K562 (cell line): Measurements from ENCODE around the gene ANKRD13B. TPM values are rescaled to one million over a fixed set of nuclear protein-coding genes. Genes with fewer than 3 reads are reported as not detected.

Experiments
- ATAC-seq: fragments of 200-7000 bp; cut with Tn5 transposase; 3 replicates; pipeline ENCODE4 v1.9.1; 2020; ENCODE audit warnings: moderate library complexity
- BruUV-seq: library from RNA; stranded (reverse); fragments of 400-500 nt; replicated peaks from 2 replicates; lab custom pipeline; 2021; lab: Mats Ljungman, UMichigan
- CTCF ChIA-PET: fragments of 300-600 bp; formaldehyde crosslinking; extraction: SDS; loops from one replicate; lab custom pipeline; 2021; ENCODE audit warnings: low intra/inter-chr PET ratio; lab: Yijun Ruan, JAX
- POLR2A ChIA-PET: fragments of 300-600, 350-650 bp; sonication (Branson Sonifier 250); formaldehyde crosslinking; extraction: SDS; loops from one replicate; lab custom pipeline; 2021; ENCODE audit warnings: antibody characterized with exemption, inconsistent platforms; lab: Yijun Ruan, JAX
- DNase-seq, 4 experiments: peaks; one replicate each; pipeline versions ENCODE4 v3.0.0 to v3.0.0-alpha.2; 2011 to 2018; ENCODE audit warnings: low spot score in 3 of 4, mixed read lengths in 3 of 4; ENCODE audit errors: extremely low read depth in 1 of 4
- FAIRE-seq: peaks from 2 replicates; lab custom pipeline; 2011; peaks lifted over from hg19 to GRCh38; lab: Jason Lieb, UNC
- H2AFZ ChIP-seq: 2 replicates; pipeline ENCODE4 v1.6.0; 2011; ENCODE audit warnings: low read depth, low read length, control low read depth, inconsistent platforms
- H3K27ac ChIP-seq: fragments of 200-600 bp; 3 replicates; pipeline ENCODE4 v1.8.0; 2011; ENCODE audit warnings: low read depth, mild to moderate bottlenecking, control low read depth, inconsistent platforms, low read length, moderate library complexity, mixed read lengths; ENCODE audit errors: extremely low read depth
- H3K27me3 ChIP-seq, 2 experiments: fragments of 300-600 bp in 1 of 2; 2 replicates in 1 of 2; 3 replicates in 1 of 2; pipeline versions ENCODE4 v1.6.0 to v1.8.0; 2011; ENCODE audit warnings: inconsistent platforms in 2 of 2, low read length in 2 of 2, mild to moderate bottlenecking in 1 of 2, mixed read lengths in 1 of 2, moderate library complexity in 1 of 2; ENCODE audit not compliant: control insufficient read depth in 2 of 2, insufficient read depth in 2 of 2
- H3K36me3 ChIP-seq: fragments of 300-600 bp; 3 replicates; pipeline ENCODE4 v1.8.0; 2011; ENCODE audit warnings: mild to moderate bottlenecking, low read length, inconsistent platforms; ENCODE audit not compliant: control insufficient read depth, insufficient read depth
- H3K4me1 ChIP-seq, 2 experiments: fragments of 200-600 bp in 1 of 2; replicated peaks in 1 of 2; 2 replicates in 1 of 2; 3 replicates in 1 of 2; pipeline versions ENCODE4 v1.5.1 to v1.8.0; 2011; ENCODE audit warnings: inconsistent platforms in 2 of 2, low read length in 2 of 2, mild to moderate bottlenecking in 1 of 2, mixed read lengths in 1 of 2, moderate library complexity in 1 of 2; ENCODE audit not compliant: control insufficient read depth in 2 of 2, insufficient read depth in 2 of 2
- H3K4me2 ChIP-seq: 2 replicates; pipeline ENCODE4 v1.6.1; 2011; ENCODE audit warnings: low read length, control low read depth, inconsistent platforms, mixed read lengths; ENCODE audit not compliant: insufficient read depth
- H3K4me3 ChIP-seq: fragments of 200-600 bp; sonication (generic), shearing (Covaris generic); 2 replicates; pipeline ENCODE4 v1.5.1; 2016; ENCODE audit warnings: control low read depth, inconsistent platforms
- H3K79me2 ChIP-seq: fragments of 200-600 bp; 3 replicates; pipeline ENCODE4 v1.8.0; 2011; ENCODE audit warnings: low read length, inconsistent platforms; ENCODE audit not compliant: control insufficient read depth, insufficient read depth
- H3K9ac ChIP-seq, 2 experiments: 2 replicates each; pipeline versions ENCODE4 v1.6.0 to v1.6.1; 2011; ENCODE audit warnings: low read depth in 2 of 2, low read length in 2 of 2, control low read depth in 1 of 2, inconsistent platforms in 1 of 2, mild to moderate bottlenecking in 1 of 2, mixed read lengths in 1 of 2; ENCODE audit not compliant: insufficient read depth in 1 of 2
- H3K9me1 ChIP-seq: one replicate; pipeline ENCODE4 v1.6.0; 2011; ENCODE audit warnings: inconsistent platforms, mild to moderate bottlenecking, low read length, moderate library complexity; ENCODE audit not compliant: control insufficient read depth, insufficient read depth
- H3K9me3 ChIP-seq: replicated peaks from 2 replicates; pipeline ENCODE4 v1.5.1; 2011; ENCODE audit warnings: low read depth, low read length, inconsistent platforms; ENCODE audit not compliant: control insufficient read depth, insufficient read depth
- H4K20me1 ChIP-seq: replicated peaks from 2 replicates; pipeline ENCODE4 v1.6.1; 2011; ENCODE audit warnings: low read length, inconsistent platforms, mixed read lengths; ENCODE audit not compliant: control insufficient read depth, insufficient read depth
- KHSRP ChIP-seq: fragments of 450-650 bp; IDR thresholded peaks from 2 replicates; pipeline ENCODE4 v1.6.1; 2017
- NCOA6 ChIP-seq: fragments of 450-650 bp; IDR thresholded peaks from 2 replicates; pipeline ENCODE4 v1.6.1; 2017; ENCODE audit warnings: mild to moderate bottlenecking
- NFE2 ChIP-seq: IDR thresholded peaks from 2 replicates; pipeline ENCODE4 v1.6.1; 2014; ENCODE audit warnings: antibody characterized with exemption, low read depth
- PTBP1 ChIP-seq: fragments of 200-400 bp; formaldehyde crosslinking; IDR thresholded peaks from 2 replicates; pipeline ENCODE4 v1.6.1; 2017; ENCODE audit warnings: low read depth, low read length
- ZNF197 ChIP-seq: fragments of 200-800 bp; sonication (Bioruptor generic); IDR thresholded peaks from 2 replicates; pipeline ENCODE4 v1.6.1; 2016; ENCODE audit warnings: low read depth, missing genetic modification characterization, missing compliant biosample characterization
- ZNF79 ChIP-seq: fragments of 250-450 bp; sonication (Bioruptor Pico); IDR thresholded peaks from 2 replicates; pipeline ENCODE4 v1.4.0; 2020; ENCODE audit warnings: low read depth, mild to moderate bottlenecking, moderate library complexity
- WGBS: fragments of 100-300 bp; shearing (Covaris generic); methylation state at CpG from one replicate; pipeline ENCODE4 v1.1.6; 2016; ENCODE audit warnings: low coverage, mixed read lengths; ENCODE audit not compliant: insufficient coverage; ENCODE audit errors: missing lambda C conversion rate; 5-methylcytosine and 5-hydroxymethylcytosine counted together
- in situ Hi-C: fragments of 300-500 bp; cut with MboI; formaldehyde crosslinking; loops from 4 replicates; pipeline ENCODE4 v1.15.0; 2018; ENCODE audit warnings: inconsistent platforms, mixed read lengths
- intact Hi-C: fragments of 100-400 bp; cut with micrococcal nuclease; formaldehyde crosslinking; loops from 2 replicates; pipeline ENCODE4 v1.14.2; 2022
- polyA plus RNA-seq, 8 experiments: library from polyadenylated mRNA; depleted of rRNA in 4 of 8; stranded (reverse) in 5 of 8; unstranded in 3 of 8; fragments of >200 nt; fragmentation: Nextera tagmentation in 2 of 8; fragmentation: Illumina TruSeq in 1 of 8; extraction: Ambion mirVana in 2 of 8; extraction: Trizol in 1 of 8; gene quantifications; 2 replicates each; pipeline versions ENCODE4 v1.2.1 to v1.2.3, GENCODE V29; 2011 to 2014; ENCODE audit warnings: inconsistent platforms in 1 of 8, missing spikeins in 1 of 8
- total RNA-seq, 7 experiments: library from RNA; depleted of rRNA in 6 of 7; stranded (reverse); fragments of >200 nt in 6 of 7; fragmentation: Illumina TruSeq in 2 of 7; extraction: Trizol in 2 of 7; gene quantifications; 2 replicates each; pipeline versions ENCODE4 v1.2.1 to v1.2.3, GENCODE V29; 2011 to 2021; ENCODE audit warnings: low replicate concordance in 1 of 7
- TF ChIP-seq, protein P1 (sequence below): sonication (generic); IDR thresholded peaks from 2 replicates; pipeline ENCODE4 v1.6.1; 2016
- TF ChIP-seq, protein P2 (sequence below), 2 experiments: fragments of 450-650 bp in 1 of 2; sonication (generic) in 1 of 2; formaldehyde crosslinking in 1 of 2; IDR thresholded peaks; 2 replicates each; pipeline versions ENCODE4 v1.7.1 to v1.9.0; 2016 to 2022; ENCODE audit warnings: inconsistent platforms in 1 of 2, mild to moderate bottlenecking in 1 of 2, missing genetic modification reagents in 1 of 2

ANKRD13B gene
- total and polyA plus RNA-seq, 9 of the 15 experiments (the other 6 are each of a cell fraction or from before 2014, with no cell fraction given) = 0.15 to 28.1 (median 4.6) TPM

DNA sequence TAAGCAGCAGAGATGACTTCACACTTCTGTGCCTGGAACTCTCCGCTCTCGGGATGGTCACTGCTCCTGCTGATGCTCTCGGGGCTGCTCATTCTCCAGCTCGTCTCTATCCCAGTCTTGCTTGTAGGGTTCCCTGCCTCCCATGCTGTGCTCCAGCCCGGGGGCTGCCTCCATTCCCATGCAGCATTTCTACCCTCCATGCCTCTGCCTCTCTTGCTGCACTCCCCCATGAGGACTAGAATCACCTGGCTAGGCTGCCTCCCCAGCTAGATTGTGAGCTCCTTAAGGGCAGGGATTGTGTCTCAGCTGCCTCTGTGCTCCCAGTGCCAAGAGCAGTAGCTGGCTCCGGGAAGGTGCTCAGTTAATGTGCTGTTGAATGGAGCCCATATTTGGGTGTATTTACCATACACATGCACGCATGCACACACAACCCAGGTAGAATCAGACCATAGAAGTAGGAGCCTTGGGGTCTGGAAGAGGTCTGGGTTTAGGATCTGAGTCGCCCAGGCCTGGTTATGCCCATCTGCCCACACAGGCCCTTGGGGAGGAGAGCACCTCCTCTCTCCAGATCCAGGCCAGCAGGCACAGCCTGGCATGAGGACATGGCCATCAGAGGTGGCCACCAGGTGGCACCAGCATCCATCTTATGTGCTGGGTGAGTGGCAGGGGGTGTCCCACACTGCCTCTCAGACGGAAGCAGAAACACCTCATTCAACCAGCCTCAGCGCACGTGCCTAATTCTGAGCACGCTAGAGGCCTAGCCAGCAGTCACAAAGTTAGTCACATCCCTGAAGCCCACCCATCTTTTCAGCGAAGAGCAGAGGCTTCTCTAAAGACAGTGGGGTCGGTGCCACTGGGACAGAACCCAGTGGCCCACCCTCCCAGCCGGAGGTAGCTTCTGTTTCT lies 12.8 kb upstream of the ANKRD13B start (continued):
- TF ChIP-seq NCOA6 (no peak), KHSRP (no peak), ZNF79 (CRISPR knock-in tag) (no peak), NFE2 (no peak), PTBP1 (no peak)
- TF ChIP-seq, protein P1, sequence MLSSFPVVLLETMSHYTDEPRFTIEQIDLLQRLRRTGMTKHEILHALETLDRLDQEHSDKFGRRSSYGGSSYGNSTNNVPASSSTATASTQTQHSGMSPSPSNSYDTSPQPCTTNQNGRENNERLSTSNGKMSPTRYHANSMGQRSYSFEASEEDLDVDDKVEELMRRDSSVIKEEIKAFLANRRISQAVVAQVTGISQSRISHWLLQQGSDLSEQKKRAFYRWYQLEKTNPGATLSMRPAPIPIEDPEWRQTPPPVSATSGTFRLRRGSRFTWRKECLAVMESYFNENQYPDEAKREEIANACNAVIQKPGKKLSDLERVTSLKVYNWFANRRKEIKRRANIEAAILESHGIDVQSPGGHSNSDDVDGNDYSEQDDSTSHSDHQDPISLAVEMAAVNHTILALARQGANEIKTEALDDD = no peak

DNA sequence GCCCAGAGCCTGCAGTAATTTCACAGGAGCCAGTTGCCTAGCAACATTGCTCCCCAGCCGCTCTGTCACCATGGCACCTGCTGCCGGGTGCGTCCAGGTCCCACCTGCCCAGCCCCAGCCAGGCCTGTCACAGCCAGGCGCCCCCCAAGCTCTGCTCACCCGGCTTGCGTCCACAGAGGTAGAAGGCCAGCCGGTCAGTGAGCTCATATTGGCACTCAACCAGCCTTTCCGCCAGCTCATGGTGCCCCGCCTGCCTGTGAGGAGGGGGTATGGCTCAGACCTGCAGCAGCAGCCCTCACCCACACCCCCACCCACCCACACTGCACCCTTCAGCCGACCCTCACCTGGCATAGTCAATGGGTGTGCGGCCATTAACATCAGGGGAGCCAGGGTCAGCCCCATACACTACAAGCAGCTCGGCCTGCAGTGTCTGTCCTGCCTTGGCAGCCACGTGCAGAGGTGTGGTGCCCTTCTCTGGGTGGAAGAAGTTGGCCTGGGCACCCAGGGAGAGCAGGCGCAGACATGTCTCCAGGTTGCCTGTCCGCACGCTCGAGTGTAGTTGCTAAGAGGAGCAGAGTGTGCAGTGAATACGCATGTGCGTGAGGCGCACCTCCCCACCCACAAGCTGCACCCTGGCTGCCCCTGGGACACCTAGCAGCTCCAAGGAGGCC lies 11.2 kb upstream of the ANKRD13B start:
- Histone ChIP-seq H3K79me2 (peaks cover 5% of the 10 kb centered on the region; the same call in 1 of the 3 replicates), H3K9me3 (no peaks in the 10 kb centered on the region), H4K20me1 (no peaks in the 10 kb centered on the region), H3K27me3 (no peaks in the 10 kb centered on the region), H3K4me3 (no peak overlapping the region), H3K36me3 (peaks cover 40% of the 10 kb centered on the region; the same call in 1 of the 3 replicates), H3K4me1 (peaks cover 6 to 42% of the 10 kb centered on the region in 2 experiments; a peak in 4 of 5 replicates), H3K4me2 (no peak overlapping the region), H3K9me1 (no peaks in the 10 kb centered on the region), H3K27ac (no peak overlapping the region), H2AFZ (no peak overlapping the region), H3K9ac (no peak overlapping the region; a peak in 1 of 4 replicates)
- intact Hi-C loops (no loop called here), in situ Hi-C loops (no loop called here)
- CTCF ChIA-PET = no interaction called here
- DNase-seq (no peak), ATAC-seq (no peak), FAIRE-seq (no peak)
- WGBS = 92% methylated on average over 13 of the region's 20 CpGs
- POLR2A ChIA-PET = interaction anchor here (0.6 to 1.0 kb wide), 4 partner anchors 9 to 548 kb away, joined by 3 to 4 read pairs (median 4); no protein-coding TSS in a partner anchor
- no TSS peak for BruUV-seq
- TF ChIP-seq, protein P2, sequence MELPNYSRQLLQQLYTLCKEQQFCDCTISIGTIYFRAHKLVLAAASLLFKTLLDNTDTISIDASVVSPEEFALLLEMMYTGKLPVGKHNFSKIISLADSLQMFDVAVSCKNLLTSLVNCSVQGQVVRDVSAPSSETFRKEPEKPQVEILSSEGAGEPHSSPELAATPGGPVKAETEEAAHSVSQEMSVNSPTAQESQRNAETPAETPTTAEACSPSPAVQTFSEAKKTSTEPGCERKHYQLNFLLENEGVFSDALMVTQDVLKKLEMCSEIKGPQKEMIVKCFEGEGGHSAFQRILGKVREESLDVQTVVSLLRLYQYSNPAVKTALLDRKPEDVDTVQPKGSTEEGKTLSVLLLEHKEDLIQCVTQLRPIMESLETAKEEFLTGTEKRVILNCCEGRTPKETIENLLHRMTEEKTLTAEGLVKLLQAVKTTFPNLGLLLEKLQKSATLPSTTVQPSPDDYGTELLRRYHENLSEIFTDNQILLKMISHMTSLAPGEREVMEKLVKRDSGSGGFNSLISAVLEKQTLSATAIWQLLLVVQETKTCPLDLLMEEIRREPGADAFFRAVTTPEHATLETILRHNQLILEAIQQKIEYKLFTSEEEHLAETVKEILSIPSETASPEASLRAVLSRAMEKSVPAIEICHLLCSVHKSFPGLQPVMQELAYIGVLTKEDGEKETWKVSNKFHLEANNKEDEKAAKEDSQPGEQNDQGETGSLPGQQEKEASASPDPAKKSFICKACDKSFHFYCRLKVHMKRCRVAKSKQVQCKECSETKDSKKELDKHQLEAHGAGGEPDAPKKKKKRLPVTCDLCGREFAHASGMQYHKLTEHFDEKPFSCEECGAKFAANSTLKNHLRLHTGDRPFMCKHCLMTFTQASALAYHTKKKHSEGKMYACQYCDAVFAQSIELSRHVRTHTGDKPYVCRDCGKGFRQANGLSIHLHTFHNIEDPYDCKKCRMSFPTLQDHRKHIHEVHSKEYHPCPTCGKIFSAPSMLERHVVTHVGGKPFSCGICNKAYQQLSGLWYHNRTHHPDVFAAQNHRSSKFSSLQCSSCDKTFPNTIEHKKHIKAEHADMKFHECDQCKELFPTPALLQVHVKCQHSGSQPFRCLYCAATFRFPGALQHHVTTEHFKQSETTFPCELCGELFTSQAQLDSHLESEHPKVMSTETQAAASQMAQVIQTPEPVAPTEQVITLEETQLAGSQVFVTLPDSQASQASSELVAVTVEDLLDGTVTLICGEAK (IDR thresholded peaks at IDR 0.05) = no peak
- TF ChIP-seq, protein P2 (CRISPR knock-in tag; IDR thresholded peaks at IDR 0.05) = no peak
- no peak for TF ChIP-seq ZNF197 (CRISPR knock-in tag)
